ENCODE results near the gene CLEC1A. TPM values are rescaled to one million over a fixed set of nuclear protein-coding genes. Genes with fewer than 3 reads are reported as not detected.
"Not testable (repeated sequence)": the region's sequence is repeated elsewhere in the genome, so short reads cannot be mapped to it uniquely, and the experiment has no call there.

The CLEC1A gene
- total and polyA plus RNA-seq, 9 donors: 2.3 to 3.4 (median 2.9) TPM

GRCh38 chr12:10026666-10027065 lies 72.1 kb downstream of the CLEC1A start:
- H3K4me1 ChIP-seq (ENCODE audit: control insufficient read depth, insufficient read depth, low read length); DNase-seq; H3K27me3 ChIP-seq (ENCODE audit: control insufficient read depth, insufficient read depth, low read length); H3K9me3 ChIP-seq (replicated peaks; ENCODE audit: control insufficient read depth, low read depth, low read length); H3K36me3 ChIP-seq (ENCODE audit: control insufficient read depth, insufficient read depth, low read length); H3K27ac ChIP-seq (ENCODE audit: low read length); H3K4me3 ChIP-seq (ENCODE audit: low read length): not testable (repeated sequence)
- 100% methylated on average over 1 of the region's 4 CpGs for WGBS (ENCODE audit: insufficient coverage)

- Histone ChIP-seq H3K36me3 (ENCODE audit: control insufficient read depth, insufficient read depth, low read length) (no peaks in the 10 kb centered on the region), H3K4me1 (ENCODE audit: control insufficient read depth, insufficient read depth, low read length) (no peaks in the 10 kb centered on the region), H3K27me3 (ENCODE audit: control insufficient read depth, insufficient read depth, low read length) (no peaks in the 10 kb centered on the region), H3K9me3 (replicated peaks; ENCODE audit: control insufficient read depth, low read depth, low read length) (no peaks in the 10 kb centered on the region), H3K4me3 (ENCODE audit: low read length) (no peak overlapping the region), H3K27ac (ENCODE audit: low read length) (no peak overlapping the region)
- no peak for DNase-seq
- no CpG with 5 or more reads among the region's 3 CpGs for WGBS (ENCODE audit: insufficient coverage)
These were observed 73.5 kb downstream of the CLEC1A start for GRCh38 chr12:10025236-10025635.

- Histone ChIP-seq H3K36me3 (ENCODE audit: control insufficient read depth, insufficient read depth, low read length) (no peaks in the 10 kb centered on the region), H3K4me1 (ENCODE audit: control insufficient read depth, insufficient read depth, low read length) (no peaks in the 10 kb centered on the region), H3K27ac (ENCODE audit: low read length) (no peak overlapping the region), H3K4me3 (ENCODE audit: low read length) (no peak overlapping the region), H3K9me3 (replicated peaks; ENCODE audit: control insufficient read depth, low read depth, low read length) (no peaks in the 10 kb centered on the region), H3K27me3 (ENCODE audit: control insufficient read depth, insufficient read depth, low read length) (no peaks in the 10 kb centered on the region)
- no peak for DNase-seq
- WGBS (ENCODE audit: insufficient coverage): no CpG with 5 or more reads among the region's 3 CpGs
These were observed 77.4 kb downstream of the CLEC1A start for GRCh38 chr12:10021342-10021741.

Other genes starting within 250 kb of the CLEC1A start
- gene CLEC2B, start 229.6 kb downstream of the CLEC1A start, total RNA-seq: 4.4 TPM
- 1 to 10 TPM in 6 of 8 donors, under 1 TPM in 2; 0.79 to 1.9 (median 1.4) TPM for gene CLEC2B, start 229.6 kb downstream of the CLEC1A start, polyA plus RNA-seq (ENCODE audit: insufficient read depth in 1 of 8, insufficient read length in 8 of 8, low replicate concordance in 1 of 8)
- not detected for gene KLRF2, start 217.5 kb downstream of the CLEC1A start, total RNA-seq
- not detected for gene KLRF2, start 217.5 kb downstream of the CLEC1A start, polyA plus RNA-seq (ENCODE audit: insufficient read depth in 1 of 8, insufficient read length in 8 of 8, low replicate concordance in 1 of 8)
- gene CLEC2A, start 166.6 kb downstream of the CLEC1A start, total RNA-seq: not detected
- gene CLEC2A, start 166.6 kb downstream of the CLEC1A start, polyA plus RNA-seq (ENCODE audit: insufficient read depth in 1 of 8, insufficient read length in 8 of 8, low replicate concordance in 1 of 8): under 1 TPM in 1 of 8 donors, not detected in 7; 0.36 TPM
- 0.13 TPM for gene CLEC12A, start 127.6 kb downstream of the CLEC1A start, total RNA-seq
- under 1 TPM; 0.26 to 0.95 (median 0.56) TPM for gene CLEC12A, start 127.6 kb downstream of the CLEC1A start, polyA plus RNA-seq (ENCODE audit: insufficient read depth in 1 of 8, insufficient read length in 8 of 8, low replicate concordance in 1 of 8)
- gene CLEC1B, start 99.9 kb downstream of the CLEC1A start, total RNA-seq: 0.13 TPM
- under 1 TPM in 6 of 8 donors, not detected in 2; 0.08 to 0.48 (median 0.32) TPM for gene CLEC1B, start 99.9 kb downstream of the CLEC1A start, polyA plus RNA-seq (ENCODE audit: insufficient read depth in 1 of 8, insufficient read length in 8 of 8, low replicate concordance in 1 of 8)
- gene CLEC12B, start 88.4 kb downstream of the CLEC1A start, total RNA-seq: not detected
- gene CLEC12B, start 88.4 kb downstream of the CLEC1A start, polyA plus RNA-seq (ENCODE audit: insufficient read depth in 1 of 8, insufficient read length in 8 of 8, low replicate concordance in 1 of 8): under 1 TPM in 1 of 8 donors, not detected in 7; 0.11 TPM
- gene CLEC9A, start 68.3 kb downstream of the CLEC1A start, total RNA-seq: 0.18 TPM
- gene CLEC9A, start 68.3 kb downstream of the CLEC1A start, polyA plus RNA-seq (ENCODE audit: insufficient read depth in 1 of 8, insufficient read length in 8 of 8, low replicate concordance in 1 of 8): under 1 TPM in 7 of 8 donors, not detected in 1; 0.11 to 0.45 (median 0.19) TPM
- gene CLEC7A, start 31.2 kb upstream of the CLEC1A start, total RNA-seq: 1.2 TPM
- gene CLEC7A, start 31.2 kb upstream of the CLEC1A start, polyA plus RNA-seq (ENCODE audit: insufficient read depth in 1 of 8, insufficient read length in 8 of 8, low replicate concordance in 1 of 8): 1 to 10 TPM in 6 of 8 donors, under 1 TPM in 2; 0.71 to 2.2 (median 1.4) TPM
- 0.13 TPM for gene OLR1, start 73.1 kb upstream of the CLEC1A start, total RNA-seq
- 1 to 10 TPM in 1 of 8 donors, under 1 TPM in 7; 0.22 to 2.0 (median 0.66) TPM for gene OLR1, start 73.1 kb upstream of the CLEC1A start, polyA plus RNA-seq (ENCODE audit: insufficient read depth in 1 of 8, insufficient read length in 8 of 8, low replicate concordance in 1 of 8)
- gene TMEM52B, start 80.0 kb upstream of the CLEC1A start, total RNA-seq: not detected
- under 1 TPM in 7 of 8 donors, not detected in 1; 0.05 to 0.52 (median 0.17) TPM for gene TMEM52B, start 80.0 kb upstream of the CLEC1A start, polyA plus RNA-seq (ENCODE audit: insufficient read depth in 1 of 8, insufficient read length in 8 of 8, low replicate concordance in 1 of 8)
- 21.6 TPM for gene GABARAPL1, start 113.9 kb upstream of the CLEC1A start, total RNA-seq
- 10 to 100 TPM; 16.3 to 27.7 (median 21.1) TPM for gene GABARAPL1, start 113.9 kb upstream of the CLEC1A start, polyA plus RNA-seq (ENCODE audit: insufficient read depth in 1 of 8, insufficient read length in 8 of 8, low replicate concordance in 1 of 8)
- gene KLRD1, start 208.9 kb upstream of the CLEC1A start, total RNA-seq: 0.58 TPM
- under 1 TPM; 0.16 to 0.58 (median 0.23) TPM for gene KLRD1, start 208.9 kb upstream of the CLEC1A start, polyA plus RNA-seq (ENCODE audit: insufficient read depth in 1 of 8, insufficient read length in 8 of 8, low replicate concordance in 1 of 8)